Hematopoietic multipotent progenitor cell treated with erythropoietin and hydrocortisone succinate and interleukin-3 and kit ligand, for 8 days (in vitro differentiated cells): ENCODE data around the gene HTR6.

Experiments
- DNase-seq: peaks from one replicate; pipeline ENCODE4 v3.0.0-alpha.2; 2015

The HTR6 gene

DNA sequence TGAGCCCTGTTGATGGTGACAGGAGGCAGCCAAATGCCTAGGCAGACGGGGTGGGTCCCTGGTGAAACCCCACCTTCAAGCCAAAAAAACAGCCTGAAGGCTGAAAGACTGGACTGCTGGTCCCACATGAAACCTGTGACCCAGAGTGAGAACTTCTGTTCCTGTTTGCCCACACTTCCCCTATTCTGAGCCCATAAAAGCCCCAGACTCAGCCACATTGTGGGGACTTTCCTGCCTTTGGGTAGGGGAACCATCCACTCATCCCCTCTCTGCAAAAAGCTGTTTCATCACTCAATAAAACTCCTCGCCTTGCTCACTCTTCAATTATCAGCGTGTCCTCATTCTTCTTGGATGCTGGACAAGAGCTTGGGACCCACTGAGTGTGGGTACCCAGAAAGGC is 25.2 kb downstream of the HTR6 start:
- DNase-seq, result no peak

- DNase-seq, result no peak
Observed at GRCh38 chr1:19690342-19690741, 25.7 kb downstream of the HTR6 start.

GRCh38 chr1:19694298-19694697 is 29.6 kb downstream of the HTR6 start:
- DNase-seq, result no peak

DNA sequence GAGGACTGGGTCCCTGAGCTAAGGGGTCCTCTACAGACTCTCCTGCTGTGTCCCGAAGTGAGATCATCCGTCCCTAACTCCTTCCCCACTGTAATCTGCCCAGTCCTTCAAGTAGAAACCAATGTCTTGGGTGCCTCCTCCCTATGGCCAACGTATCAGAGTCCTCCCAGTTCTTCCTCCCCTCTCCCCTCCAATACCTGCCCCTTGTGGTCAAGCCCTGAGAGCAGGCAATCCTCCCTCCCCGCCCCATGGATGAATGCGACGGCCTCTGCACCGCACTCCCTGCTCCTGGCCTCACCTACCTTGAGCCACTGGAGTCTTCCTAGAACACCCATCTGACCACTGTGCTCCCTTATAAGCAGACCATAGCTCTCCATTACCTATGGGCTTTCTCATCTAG is 31.1 kb downstream of the HTR6 start:
- DNase-seq, result no peak

GRCh38 chr1:19696820-19697219 is 32.1 kb downstream of the HTR6 start:
- no peak for DNase-seq

DNA sequence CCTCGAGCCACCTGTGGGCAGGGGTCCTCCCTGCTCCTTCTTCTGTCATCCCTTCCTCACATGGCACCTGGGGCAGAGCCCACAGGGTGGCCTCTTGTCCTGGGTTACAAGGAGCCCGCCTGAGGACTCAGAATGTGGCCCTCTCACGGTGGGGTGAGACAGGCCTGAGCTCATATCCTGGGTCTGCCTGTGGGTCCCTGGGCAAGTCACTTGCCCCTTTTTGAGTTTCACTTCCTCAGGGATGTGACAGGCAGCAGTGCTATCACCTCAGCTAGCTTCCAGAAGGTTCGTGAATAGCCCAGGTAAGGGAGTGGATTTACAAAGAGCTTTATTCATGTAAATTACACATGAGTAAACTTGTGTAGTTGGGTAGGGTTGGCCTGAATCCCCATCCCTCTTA is 33.5 kb downstream of the HTR6 start:
- no peak for DNase-seq

DNA sequence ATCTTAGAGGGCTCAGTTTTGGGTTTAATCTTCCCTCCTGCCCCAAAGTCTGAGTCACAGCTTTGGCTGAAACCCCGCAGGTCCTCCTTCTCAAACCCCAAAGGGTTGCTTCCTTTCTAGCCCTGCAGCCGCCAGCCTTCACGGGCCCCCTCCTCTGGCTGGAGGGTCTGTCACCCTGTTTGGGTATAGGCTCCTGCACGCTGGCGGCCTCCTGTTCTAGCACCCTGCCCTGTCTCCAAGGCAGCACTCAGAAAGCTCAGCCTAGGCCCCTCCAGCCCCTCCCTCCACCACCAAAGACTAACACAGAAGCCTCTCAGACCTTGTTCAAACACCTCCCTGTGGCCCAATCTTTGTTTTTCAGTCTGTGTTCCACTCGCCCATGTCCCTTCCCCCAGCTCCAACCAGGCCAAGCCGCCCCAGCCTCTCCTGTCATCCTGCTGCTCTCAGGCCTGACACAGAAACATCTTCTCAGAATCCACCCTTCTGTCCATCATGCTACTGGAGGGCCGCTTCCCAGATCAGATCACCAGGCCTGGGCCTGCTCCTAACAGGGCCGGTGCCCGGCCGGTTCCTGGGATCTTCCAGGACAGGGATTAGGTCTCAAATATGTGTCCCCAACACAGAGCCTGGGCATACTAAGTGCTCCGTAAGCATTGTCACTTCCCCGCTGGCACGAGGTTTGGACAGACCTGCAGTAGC is 35.6 kb downstream of the HTR6 start:
- DNase-seq, result no peak

- no peak for DNase-seq
Observed at GRCh38 chr1:19703280-19703679, 38.6 kb downstream of the HTR6 start.

DNA sequence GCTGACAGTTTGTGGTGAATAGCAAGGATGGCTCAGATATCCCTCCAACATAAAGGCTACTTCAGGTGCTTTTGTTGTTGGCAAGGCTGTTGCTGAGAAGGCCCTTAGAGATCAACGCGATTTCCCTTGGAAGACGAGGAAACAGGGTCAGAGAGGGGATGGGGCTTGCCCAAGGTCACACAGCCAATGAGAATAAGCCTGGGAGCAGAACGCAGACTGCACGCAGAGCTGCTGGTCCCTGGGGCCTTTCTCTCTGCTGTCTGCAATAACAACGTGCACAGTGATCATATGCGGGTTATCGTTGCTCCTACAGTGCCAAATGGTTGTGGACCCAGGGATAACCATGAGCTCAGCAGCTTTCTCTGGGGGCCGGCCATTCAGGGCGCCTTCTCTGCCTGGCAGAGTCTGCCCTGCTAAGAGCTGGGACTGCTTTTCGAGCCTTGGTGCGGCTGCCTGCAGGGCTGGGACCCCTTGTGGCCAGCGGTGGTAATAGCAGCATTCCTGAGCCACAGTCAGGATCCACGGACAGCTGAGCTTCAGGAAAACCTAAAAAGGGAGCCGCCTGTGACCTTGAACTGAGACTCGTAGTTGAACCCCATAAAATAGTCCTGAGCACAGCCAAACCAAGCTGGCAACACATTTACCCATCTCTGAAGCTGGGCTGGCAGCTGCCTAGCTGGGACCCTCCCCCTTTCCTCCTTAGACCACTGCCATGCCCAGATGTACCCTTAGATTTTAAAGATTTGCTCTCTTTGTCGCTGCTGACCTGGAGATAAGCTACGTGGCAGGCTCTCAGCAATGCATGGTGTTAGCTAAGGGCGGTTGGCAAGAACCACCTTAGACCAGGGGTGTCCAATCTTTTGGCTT is 39.8 kb downstream of the HTR6 start:
- DNase-seq, result peak; percentile 33

- DNase-seq, result no peak
Observed at GRCh38 chr1:19705464-19705863, 40.8 kb downstream of the HTR6 start.

DNA sequence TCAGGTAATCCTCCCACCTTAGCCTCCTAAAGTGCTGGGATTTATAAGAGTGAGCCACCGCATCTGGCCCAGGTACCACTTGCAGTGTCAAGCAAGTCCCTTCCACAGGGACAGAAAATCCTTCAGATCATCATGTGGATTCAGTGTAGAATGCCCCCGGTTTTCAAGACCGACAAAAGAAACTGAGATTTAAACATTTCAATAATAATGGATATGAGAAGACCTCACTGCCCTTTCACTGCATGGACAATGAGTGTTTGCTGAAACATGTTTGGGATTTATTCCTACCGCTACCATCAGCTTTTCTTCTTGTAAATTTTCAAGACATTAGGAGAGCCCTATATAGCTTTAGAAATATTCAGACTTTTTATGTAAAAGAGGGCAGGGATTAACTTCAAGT is 41.5 kb downstream of the HTR6 start:
- DNase-seq, result no peak

DNA sequence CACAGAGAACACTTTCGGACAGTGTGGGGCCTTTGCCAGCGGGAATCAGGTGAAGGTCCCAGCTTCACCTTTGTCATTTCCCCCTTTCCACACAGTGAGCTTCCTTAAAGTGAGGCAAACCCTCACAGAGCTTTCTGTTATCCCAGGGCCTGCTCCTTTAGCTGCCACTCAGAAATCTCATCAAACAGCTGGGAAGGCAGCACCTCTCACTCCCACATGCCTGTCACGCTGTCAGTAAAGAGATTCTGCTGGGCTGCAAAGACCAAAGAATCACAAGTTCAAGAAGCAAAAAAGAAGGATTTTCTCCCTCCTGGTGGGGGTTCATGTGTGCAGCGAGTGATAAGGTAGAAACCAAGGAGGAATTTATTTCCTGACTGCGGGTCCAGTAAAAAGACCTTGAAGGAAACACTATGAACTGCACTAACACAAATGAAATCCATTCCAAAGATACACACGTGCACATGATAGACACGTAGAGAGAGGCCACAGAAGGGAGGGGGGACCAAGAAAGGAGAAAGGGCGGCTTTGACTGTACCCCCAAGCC is 44.0 kb downstream of the HTR6 start:
- no peak for DNase-seq

- DNase-seq, result no peak
Observed at GRCh38 chr1:19709260-19709793, 44.7 kb downstream of the HTR6 start.

DNA sequence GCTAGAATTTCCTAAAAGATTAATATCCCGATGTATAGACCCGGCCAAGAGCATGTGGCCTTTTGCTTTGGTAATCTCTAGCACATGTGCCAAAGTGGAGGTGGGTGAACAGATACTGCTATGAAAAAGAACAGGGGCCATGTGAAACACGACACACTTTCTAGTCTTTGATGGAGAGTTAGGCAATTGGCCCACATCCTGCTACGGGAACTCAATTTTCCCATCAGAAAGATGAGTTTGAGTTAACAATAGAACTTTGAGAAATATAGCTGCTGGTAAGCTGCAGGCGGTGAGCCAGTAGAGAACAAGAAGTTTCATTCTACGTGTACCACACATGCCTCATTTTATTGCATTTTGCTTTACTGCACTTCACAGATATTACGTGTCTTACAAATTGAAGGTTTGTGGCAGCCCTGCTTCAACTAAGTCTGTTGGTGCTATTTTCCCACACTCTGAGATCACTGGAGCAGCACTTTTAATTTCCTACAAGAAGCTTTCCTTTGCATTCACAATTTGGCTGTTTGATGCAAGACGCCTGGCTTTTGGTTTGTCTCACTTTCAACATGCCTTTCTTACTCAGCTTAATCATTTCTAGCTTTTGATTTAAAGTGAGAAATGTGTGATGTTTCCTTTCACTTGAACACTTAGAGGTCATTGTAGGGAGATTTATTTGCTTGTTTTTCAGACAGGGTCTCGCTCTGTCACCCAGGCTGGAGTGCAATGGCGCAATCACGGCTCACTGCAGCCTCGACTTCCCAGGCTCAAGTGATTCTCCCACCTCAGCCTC is 46.3 kb downstream of the HTR6 start:
- DNase-seq, result no peak

DNA sequence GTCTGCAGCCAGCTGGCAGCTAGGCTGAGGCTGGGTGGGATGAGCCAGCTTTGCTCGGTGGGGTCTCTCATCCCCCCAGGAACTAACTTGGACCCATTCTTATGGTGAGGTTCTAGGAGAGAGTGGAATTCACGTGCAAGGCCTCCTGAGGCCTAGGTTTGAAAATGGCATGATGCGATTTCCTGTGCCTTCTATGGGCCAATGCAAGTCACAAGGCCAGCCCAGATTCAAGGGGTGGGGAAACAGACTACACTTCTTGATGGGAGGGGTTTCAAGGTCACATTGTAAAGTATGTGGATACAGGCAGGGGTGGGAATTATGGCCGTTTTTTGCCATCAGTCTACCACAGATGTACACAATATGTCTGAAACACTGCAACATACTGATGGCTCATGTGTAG is 48.3 kb downstream of the HTR6 start:
- no peak for DNase-seq

GRCh38 chr1:19715334-19716203 is 50.9 kb downstream of the HTR6 start:
- peak; percentile 93 for DNase-seq

DNA sequence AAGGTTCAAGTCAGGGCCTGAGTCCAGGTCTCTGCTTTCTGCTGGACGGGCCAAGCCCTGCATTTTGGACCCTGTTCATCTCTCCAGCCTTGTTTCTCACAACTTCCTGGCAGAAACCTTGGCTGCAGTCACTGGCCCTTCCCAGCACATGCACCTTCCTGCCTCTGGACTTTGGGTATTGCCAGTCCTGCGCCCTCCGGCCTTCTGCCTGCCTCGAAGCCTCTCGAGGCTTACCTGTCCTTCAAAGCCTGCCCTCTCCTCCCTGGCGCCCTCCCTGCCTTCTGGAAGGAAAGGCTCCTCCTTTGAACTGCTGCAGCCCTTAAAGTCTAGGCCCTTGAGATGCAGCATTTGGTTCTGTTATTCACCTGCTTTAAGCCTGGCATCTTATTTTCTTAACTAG is 52.8 kb downstream of the HTR6 start:
- no peak for DNase-seq

DNA sequence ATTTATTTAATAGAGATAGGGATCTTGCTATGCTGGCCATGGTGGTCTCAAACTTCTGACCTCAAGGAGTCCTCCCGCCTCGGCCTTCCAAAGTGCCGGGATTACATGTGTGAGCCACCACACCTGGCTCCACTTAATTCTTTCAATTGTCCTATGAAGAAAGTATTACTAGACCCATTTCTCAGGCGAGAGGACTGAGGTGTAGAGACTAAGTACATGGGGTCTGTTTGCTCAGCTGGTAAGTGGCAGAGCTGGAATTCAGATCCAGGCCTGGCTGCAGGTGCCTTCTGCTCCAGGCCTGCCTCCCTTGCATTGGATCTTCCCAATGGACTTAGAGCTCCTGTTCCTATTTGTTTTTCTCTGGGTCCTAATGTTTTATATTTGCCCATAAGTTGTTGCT is 55.5 kb downstream of the HTR6 start:
- DNase-seq, result no peak

DNA sequence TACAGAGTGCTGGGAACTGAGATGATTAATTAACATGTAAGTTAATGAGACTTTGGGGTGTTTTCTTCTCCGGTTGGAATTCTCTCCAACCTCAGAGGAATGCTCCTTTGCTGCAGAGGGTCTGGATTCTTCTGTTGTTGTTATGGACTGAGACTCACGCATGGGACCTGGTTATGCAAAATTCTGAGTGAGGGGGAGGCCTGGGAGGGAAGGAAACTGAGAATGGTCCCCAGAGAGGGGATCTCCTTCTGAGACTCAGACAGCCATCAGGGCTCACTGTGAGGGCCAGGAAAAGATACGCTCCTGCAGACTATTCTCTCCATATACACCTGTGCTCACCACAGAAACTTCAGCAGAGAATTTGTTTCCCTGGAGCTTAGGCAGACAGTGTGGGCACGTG is 56.3 kb downstream of the HTR6 start:
- DNase-seq, result no peak

DNA sequence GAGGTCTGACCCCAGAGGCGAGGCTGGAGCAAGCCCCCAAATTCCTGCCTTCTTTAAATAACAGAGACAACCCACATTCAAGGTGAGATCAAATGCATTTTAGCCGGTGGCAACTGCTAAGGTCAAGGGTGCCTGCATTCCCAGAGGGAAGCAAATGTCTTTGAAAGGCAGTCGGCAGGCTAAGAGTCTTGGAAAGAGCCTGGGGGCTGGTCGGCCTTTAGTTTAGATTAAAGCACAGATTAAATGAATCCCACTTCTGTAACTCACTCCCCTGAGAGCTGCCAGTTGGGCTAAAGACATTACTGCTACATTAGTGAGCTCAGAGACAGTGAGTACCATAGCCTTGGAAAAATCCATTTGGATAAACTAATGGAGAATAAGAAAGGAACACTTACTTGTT is 59.2 kb downstream of the HTR6 start:
- no peak for DNase-seq

- no peak for DNase-seq
Observed at GRCh38 chr1:19725606-19726005, 60.9 kb downstream of the HTR6 start.
